Islet of Langerhans (tissue), 1 donor: ENCODE results near the gene WASF2.
"Not testable (repeated sequence)": the region's sequence is repeated elsewhere in the genome, so short reads cannot be mapped to it uniquely, and the experiment has no call there.

ENCODE experiments used
- FAIRE-seq: peaks from one replicate; lab custom pipeline; 2011; peaks lifted over from hg19 to GRCh38; lab: Jason Lieb, UNC

The WASF2 gene

DNA sequence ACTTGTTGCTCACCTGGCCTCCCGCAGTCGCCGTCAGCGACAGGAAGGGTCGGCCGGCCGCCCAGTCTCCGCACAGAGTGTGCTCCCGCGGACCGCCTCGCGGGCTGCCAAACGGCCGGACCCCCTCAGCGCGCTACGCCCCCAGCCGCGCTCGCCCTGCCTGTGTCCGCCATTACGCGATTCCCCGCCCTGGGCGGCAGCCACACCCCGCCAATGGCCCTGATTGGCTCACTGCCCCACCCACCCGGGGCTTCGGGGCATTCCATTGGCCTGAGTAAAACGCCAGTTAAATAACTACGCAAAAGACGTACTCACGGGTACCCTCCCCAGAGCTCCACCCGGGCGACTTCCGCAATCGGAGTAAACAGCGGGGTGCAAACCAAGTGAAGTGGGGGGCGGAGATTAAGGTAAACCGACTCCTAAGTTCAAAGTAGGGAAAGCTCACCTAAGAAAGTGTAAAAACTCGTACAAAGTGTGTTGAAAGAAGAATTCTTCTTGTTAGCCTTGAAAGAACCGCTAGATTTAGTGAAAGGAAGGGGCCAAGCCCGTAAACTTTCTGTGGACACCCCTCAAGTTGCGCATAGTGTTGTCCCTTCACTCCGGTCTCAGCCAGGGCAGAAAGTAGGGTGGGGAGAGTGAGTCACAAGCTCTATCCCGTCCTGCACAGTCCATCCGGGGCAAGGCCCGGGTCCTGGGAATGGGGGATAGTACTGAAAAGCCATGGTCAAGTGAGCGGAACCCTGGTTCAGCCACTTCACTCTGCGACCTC is at the start of gene WASF2:
TSS of gene WASF2 (minus strand) at position 195 of the 769 bp plus-strand sequence. CDS start 61,277 bp downstream, outside the sequence.
- peak; percentile 90 for FAIRE-seq

DNA sequence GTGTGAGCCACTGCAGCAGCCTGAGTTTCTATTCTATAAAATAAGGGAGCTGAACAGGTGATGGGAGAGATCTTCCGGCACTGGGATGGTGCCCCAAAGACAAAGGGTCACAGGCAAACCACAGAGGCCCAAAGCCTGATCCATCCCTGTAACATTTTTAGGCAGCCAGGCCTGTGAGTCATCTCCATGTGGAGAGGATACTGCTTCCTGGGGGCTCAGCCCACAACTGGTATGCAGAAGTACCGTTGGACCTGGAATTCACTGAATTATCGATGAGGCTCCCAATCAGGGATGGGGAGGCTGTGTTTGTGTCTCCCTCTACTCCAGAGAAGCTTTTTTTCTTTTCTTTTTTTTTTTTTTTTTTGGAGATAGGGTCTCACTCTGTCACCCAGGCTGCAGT is 48.8 kb upstream of the WASF2 start:
- no peak for FAIRE-seq

DNA sequence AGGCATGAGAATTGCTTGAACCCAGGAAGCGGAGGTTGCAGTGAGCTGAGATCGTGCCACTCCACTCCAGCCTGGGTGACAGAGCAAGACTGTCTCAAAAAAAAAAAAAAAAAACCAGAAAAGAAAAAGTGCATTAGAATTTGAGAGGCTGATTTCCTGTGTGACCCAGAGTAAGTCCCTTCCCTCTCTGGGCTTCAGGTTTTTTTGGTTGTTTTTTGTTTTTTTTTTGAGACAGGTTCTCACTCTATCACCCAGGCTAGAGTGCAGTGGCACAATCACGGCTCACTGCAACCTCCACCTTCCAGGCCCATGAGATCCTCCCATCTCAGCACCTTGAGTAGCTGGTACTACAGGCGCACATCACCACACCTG is 48.3 kb upstream of the WASF2 start:
- FAIRE-seq = not testable (repeated sequence)

DNA sequence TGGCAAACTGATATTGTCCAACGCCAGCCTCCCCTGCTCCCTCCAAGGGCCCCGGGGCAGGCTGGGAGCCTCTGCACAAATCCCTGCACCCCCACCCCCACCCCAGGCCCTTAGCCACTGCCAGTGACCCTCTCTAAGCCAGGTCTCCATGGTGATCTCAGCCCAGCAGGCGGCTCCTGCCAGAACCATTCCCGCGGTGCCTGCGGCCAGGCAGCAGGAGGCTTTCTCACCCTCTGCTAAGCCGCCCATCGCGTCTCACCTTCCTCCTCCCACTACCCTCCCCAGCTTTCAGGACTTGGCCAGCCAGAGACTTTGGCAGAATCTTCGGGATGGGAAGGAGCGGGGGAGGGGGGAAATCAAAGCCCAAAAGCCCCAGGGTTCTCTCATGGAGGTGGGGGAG is 46.8 kb upstream of the WASF2 start:
- no peak for FAIRE-seq

- no peak for FAIRE-seq
These were observed 46.2 kb upstream of the WASF2 start for GRCh38 chr1:27536010-27536757.

DNA sequence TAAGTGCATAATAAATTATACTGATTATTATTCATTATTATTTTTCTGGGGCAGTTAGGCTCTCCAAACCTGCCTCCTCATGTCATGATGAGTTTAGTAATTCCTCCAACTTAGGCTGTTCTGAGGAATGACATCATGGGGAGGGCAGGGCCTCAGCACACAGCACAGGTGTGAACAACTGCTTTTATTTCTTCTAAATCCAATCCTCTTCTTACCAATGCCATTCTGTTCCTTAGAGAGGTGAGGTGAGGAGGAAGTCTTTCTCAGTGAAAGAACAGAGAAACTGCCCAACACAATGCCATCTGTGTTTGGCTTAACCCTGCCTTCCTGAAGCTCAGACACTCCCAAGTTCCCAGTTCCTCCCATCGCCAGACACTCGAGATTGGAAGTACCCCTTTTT is 45.4 kb upstream of the WASF2 start:
- FAIRE-seq = no peak

DNA sequence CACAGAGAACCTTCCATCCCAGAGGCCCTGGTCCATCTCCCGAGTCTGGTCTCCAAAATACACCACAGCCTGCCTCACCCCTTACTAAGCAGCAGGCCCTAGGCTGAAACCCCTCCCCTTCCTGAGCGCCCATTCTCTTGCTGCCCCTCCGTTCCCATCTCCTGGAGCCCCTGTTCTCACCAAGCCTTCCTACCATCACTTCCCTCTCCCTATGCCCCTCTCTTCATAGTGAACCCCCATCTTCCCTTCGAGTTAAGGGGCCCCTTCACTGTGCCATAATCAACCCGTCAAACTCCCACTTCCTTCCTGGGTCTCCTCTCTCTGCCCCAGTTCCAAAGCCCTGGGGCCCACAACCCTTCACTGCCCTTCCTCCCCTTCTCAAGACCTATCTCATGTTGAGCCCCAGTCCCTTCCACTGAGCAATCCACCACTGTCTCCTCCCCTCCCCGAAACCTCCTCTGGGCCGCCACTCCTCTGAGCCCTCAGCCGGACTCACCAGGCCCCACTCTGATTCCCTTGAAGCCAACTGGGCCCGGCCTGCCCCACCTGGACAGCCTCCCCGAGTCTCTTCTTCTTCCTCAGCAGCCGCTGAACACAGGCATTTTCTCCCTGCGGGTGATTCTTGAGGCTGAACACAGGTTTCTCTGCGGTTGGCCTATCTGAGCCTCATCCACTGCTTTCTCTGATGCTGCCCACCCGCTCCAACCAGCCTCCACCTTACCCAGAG is 42.2 kb upstream of the WASF2 start:
- FAIRE-seq = no peak

DNA sequence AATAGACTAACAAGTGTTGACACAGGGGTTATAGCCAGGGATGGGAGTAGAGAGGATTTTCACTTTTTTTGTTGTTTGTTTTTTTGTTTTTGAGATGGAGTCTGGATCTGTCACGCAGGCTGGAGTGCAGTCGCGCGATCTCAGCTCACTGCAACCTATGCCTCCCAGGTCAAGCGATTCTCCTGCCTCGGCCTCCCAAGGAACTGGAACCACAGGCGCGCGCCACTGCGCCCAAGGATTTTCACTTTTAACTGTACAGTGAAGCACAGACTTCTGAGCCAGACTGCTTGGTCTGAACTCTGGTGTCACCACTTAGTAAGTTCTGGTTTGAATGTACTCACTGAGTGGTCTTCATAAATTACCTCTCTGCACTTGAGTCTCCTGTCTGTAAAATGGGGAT is 40.2 kb upstream of the WASF2 start:
- FAIRE-seq = no peak

DNA sequence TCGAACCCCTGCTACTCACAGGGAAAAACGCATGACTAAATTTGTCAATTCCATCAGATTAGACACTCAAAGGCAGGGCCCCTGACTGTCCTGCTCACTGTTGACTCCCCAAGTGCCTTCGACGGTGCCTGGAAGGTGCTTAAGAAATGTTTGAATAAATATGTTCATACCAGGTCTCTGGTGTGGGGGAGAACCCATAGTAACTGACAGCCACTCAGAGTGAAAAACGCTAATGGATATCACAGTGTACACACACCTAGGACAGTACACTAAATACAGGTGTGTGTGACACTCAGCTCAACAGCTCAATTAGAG is 39.7 kb upstream of the WASF2 start:
- FAIRE-seq = no peak

DNA sequence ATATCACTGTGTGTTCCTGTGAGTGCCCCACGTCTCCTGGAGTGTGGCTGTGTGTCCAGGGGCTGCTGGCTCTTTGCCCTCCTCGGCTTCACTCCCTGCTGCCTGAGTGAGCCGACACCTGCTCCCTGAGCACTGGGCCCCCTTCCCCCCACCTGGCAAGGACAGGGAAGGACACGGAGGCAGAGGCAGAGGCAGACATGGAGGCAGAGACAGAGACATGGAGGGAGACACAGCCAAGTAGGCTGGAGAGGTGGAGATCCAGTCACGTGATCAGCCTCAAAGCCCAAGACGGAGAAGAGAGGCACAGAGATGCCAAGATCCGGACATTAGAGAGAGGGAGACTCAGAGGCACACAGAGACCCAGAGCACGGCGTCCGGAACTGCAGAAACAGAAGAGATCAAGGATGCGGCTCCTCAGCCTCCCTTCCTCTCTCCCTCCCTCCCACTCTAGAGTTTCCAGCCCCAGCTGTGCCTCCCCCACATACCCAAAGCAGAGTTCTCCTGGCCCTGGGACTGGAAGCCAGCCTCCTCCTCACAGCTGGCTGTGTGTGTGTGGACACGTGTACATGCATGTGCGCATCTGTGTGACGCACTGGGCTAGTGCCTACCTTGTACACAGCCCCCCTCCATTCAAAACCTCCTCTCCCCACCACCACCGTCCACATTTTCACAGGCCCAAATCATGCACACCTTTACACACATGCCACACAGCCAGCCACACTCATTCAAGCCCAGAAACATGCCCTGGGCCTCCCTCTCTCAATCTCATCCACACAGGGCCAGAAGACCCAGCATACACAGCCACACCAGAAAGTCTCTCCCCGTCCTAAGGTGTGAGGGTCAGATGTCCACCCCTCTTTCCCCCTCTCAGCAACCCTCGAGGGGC is 39.1 kb upstream of the WASF2 start:
- no peak for FAIRE-seq

DNA sequence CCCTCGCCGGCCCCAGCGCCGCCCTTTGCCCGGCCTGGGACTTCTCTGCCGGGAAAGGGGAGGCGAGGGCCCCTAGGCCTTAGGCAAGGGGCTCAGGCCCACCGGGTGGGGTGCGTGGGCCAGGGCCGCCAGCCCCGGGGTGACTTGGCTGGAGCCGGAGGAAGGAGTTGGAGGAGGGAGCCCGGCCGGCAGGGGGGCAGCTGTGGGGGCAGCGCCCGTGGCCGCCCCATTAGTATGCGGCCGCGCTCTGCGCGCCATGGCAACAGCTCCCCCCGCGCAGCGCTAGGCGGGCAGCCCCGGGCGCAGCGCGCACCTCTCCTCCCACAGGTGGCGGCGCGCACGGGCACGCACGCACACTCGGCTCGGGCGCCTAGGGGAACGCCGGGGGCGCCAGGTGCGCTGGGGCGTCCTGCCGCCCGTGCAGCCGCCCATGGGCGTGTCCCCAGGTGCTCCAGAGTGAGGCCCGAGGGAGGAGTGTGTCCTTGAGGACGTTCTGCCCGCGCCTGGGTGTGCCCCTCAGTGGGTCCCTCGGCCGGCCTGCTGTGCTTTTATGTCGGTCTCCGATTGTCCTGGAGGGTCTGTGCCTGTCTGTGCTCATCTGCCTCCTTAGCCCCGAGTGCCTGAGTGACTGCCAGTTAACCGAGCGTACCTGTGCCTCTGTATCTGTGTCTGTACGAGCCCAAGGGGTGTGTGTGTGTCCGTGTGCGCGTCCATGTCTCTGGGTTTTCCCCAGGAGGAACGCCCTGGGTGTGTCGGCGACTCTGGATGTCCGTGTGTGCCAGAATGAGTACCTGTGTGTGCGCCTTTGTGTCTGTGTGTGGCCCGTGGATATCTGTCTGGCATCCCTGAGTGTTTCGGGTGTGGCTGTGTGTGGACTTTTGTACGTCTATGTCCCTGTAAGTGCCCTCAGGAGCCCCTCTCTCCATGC is 38.2 kb upstream of the WASF2 start:
- no peak for FAIRE-seq

DNA sequence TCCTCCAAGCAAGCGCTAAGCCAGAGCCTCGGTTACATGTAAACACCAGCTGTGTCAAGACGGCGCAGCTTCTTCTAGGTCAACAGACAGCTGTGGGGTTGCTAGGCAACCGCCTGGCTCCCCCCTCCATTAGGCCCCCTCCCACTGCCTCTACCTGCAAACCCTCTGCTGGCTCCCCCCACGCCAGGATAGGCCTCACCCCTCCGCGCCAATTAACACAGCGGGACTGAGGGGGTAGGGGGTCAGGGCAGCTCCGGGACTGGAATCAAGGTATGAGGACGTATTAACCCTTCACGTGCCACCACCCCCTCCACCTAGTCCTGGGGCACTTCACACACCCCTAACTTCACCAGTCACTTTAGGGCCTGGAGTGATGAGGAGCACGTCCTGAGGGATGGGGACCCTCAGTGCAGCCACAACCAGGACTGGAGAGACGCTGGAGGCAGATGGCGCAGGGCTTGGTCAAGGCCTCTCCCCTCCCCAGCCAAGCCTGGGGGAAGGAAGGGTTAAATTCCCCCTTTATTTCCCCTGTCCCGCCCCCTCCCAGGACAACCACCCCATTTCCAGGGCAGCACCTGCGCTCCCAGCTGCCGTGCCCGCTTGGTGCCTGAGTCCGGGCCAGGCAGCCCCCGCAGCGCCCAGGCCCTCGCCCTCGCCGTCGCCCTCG is 37.4 kb upstream of the WASF2 start:
- FAIRE-seq = no peak

DNA sequence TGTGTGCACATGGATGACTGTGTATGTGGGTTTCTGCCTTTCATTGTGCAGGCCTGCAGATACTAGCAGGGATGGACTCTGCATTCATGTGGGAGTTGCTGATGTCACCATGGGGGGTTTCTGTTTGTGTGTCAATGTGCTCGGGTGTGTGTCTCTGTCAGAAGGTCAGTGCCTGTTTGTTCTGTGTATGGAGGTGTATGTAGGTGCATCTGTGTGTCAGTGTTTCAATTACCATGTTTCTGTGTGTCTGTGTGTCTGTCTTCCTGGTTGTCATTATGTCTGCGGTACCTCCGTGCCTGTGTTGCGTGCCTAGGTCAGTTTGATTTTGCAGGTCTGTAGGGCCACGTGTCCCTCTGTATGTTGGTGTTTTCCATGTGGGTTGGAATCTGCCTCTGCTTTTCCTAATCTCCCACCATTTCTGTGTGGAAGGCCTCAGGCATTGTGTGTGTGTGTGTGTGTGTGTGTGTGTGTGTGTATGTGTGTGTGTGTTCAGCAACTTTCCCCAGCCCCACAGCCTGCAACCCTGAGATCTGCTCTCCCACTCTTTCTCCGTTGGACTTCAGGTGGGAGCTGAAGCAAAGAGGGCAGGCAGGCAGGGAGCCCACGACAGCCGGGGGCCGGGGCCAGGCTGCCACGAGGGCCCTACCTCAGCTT is 36.7 kb upstream of the WASF2 start:
- FAIRE-seq = no peak

DNA sequence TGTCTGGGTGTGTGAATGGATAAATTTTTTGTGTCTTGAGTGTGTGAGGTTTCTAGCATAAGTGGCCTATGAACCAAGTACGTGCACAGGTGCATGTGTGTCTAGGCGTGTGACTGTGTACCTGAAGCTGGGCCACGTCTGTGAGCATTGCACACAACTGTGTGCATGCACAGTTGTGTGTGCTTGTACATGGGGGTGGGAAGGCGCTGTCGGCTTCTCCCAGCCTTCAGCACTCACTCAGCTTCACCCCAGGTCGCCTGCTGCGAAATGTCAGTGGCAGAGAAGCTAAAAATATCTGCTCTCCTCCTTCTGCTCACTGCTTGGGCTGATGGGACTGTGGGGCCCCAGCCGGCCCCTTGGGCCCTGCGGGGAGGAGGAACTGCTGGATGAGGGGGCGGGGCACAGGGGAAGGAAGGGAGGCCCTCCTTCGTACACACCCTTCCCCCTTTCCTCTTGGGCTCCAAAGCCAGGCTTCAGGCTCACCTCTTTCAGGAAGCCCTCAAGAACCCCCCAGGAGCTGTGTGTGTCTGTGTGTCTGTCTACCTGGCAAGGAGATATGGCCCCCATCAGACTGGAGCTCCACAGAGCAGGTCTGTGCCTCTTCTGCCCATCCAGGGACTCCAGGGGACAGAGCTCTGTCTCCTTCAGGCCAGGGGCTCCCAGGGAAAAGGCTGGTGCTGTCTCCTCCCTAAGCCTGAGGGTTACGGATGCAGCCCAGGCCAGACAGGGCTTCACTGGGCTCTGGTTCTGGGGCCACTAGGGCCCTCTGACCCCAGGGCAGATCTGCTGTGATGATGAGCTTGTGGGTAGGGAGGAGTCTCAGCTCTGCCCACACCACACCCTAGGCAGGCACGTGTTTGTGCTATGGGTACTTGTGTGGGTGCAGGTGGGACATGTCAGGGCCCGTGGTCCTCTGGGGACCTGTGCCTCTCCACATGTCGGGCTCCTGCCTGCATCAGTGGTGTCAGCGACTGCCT is 35.6 kb upstream of the WASF2 start:
- no peak for FAIRE-seq

DNA sequence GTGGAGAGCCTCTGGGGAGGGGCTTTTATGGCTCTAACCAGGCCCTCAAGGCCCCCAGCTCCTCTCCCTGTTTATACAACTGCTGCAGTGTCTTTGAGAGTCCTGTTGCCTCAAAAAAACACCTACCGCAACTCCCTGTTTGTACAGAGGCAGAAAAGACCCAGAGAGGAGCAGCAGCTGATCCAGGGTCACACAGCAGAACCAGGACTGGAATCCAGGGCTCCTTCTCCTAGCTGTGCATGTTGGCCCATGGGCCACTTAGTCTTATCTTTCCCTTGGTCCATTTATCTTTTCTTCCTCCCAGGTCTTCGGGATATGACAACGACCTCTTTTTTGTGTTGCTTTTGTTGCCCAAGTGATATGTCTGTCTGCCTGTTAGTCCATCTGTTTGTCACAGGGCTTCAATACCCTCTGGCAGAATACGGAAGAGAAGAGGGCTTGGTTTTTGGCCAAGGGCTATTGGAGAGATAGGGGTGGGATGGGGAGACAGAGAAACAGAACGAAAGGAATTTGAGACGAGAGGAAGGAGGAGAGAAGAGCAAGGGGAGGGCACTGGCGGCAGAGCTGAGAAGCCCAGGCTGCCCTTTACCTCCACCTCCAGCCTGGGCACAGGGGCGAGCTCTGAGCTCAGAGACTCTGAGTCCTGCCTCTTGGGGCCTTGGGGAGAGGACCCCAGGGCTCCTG is 33.5 kb upstream of the WASF2 start:
- FAIRE-seq = no peak

GRCh38 chr1:27522432-27523336 is 32.7 kb upstream of the WASF2 start:
- FAIRE-seq = no peak

DNA sequence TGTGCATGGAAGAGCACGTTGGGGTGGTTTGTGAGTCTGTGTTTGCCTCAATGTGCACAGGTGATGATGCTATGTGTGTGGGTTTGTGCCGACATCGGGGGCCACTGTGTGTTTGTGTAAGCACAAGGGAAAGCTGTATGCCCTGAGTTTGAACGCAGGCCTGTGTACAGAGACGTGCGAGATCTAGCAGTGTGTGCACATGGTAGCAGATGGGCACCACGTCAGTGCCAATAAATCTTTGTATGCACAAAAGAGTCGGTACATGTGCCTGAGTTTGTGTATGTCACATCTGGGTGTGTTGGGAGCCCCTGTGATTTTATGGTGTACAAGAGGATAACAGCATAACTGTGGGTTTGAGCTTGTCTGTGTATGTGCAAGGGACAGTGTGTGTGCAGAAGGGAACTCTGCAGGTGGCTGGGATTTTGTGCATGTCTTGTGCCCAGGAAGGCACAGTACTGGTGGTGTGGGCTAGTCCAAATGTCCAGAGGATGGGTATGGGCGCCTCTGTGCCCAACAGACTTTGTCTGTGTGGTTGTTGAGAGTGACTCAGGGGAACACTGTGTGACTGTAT is 32.0 kb upstream of the WASF2 start:
- no peak for FAIRE-seq
